HepG2 (cell line): ENCODE measurements around the gene GH2. TPM values are rescaled to one million over a fixed set of nuclear protein-coding genes. Genes with fewer than 3 reads are reported as not detected.

Experiments used
- ATAC-seq: fragments of 200-7000 bp; cut with Tn5 transposase; 3 replicates; pipeline ENCODE4 v1.9.1; 2020; ENCODE audit warnings: mild to moderate bottlenecking, moderate library complexity
- BruUV-seq: library from RNA; stranded (reverse); fragments of 400-500 nt; replicated peaks from 2 replicates; lab custom pipeline; 2021; lab: Mats Ljungman, UMichigan
- CTCF ChIA-PET: fragments of 300-600 bp; formaldehyde crosslinking; extraction: SDS; loops from one replicate; lab custom pipeline; 2021; ENCODE audit warnings: low total read pairs, inconsistent platforms, low intra/inter-chr PET ratio; lab: Yijun Ruan, JAX
- POLR2A ChIA-PET: fragments of 350-600 bp; sonication (Branson Sonifier 250); formaldehyde crosslinking; loops from one replicate; lab custom pipeline; 2020; ENCODE audit warnings: antibody characterized with exemption, inconsistent platforms; lab: Yijun Ruan, JAX
- DNase-seq: peaks from one replicate; pipeline ENCODE4 v3.0.0-alpha.2; 2015; ENCODE audit warnings: low spot score
- FAIRE-seq: peaks from 3 replicates; lab custom pipeline; 2011; peaks lifted over from hg19 to GRCh38; lab: Jason Lieb, UNC
- H2AFZ ChIP-seq: one replicate; pipeline ENCODE4 v1.6.1; 2011; ENCODE audit warnings: low read length, inconsistent platforms
- H3K27ac ChIP-seq: fragments of 300-600 bp; 3 replicates; pipeline ENCODE4 v1.8.0; 2011; ENCODE audit warnings: mixed run types, mild to moderate bottlenecking, mixed read lengths, low read length, inconsistent platforms; ENCODE audit not compliant: insufficient read depth; ENCODE audit errors: extremely low read length
- H3K27me3 ChIP-seq, 2 experiments: fragments of 200-600 bp in 1 of 2; 2 replicates in 1 of 2; 3 replicates in 1 of 2; pipeline versions ENCODE4 v1.6.0 to v1.8.0; 2011; ENCODE audit warnings: low read length in 2 of 2, mild to moderate bottlenecking in 2 of 2, moderate library complexity in 2 of 2, inconsistent platforms in 1 of 2; ENCODE audit not compliant: insufficient read depth in 2 of 2, control insufficient read depth in 1 of 2
- H3K36me3 ChIP-seq, 2 experiments: fragments of 200-600 bp in 1 of 2; replicated peaks in 1 of 2; 2 replicates in 1 of 2; 3 replicates in 1 of 2; pipeline versions ENCODE4 v1.5.1 to v1.8.0; 2011; ENCODE audit warnings: low read length in 2 of 2, inconsistent platforms in 1 of 2; ENCODE audit not compliant: insufficient read depth in 2 of 2, control insufficient read depth in 1 of 2
- H3K4me1 ChIP-seq: 2 replicates; pipeline ENCODE4 v1.5.1; 2012; ENCODE audit warnings: low read length, inconsistent platforms; ENCODE audit not compliant: insufficient read depth
- H3K4me2 ChIP-seq: 2 replicates; pipeline ENCODE4 v1.6.0; 2011; ENCODE audit warnings: low read depth, low read length, inconsistent platforms
- H3K4me3 ChIP-seq, 3 experiments: fragments of 200-600 bp in 1 of 3; sonication (generic), shearing (Covaris generic) in 1 of 3; replicated peaks in 1 of 3; 2 replicates each; pipeline ENCODE4 v1.5.1; 2011 to 2016; ENCODE audit warnings: low read length in 3 of 3, inconsistent platforms in 2 of 3, low read depth in 2 of 3, mild to moderate bottlenecking in 2 of 3, control low read depth in 1 of 3, mixed read lengths in 1 of 3; ENCODE audit not compliant: insufficient read depth in 1 of 3
- H3K79me2 ChIP-seq: one replicate; pipeline ENCODE4 v1.6.1; 2011; ENCODE audit warnings: low read length, inconsistent platforms; ENCODE audit not compliant: insufficient read depth
- H3K9ac ChIP-seq: 2 replicates; pipeline ENCODE4 v1.6.0; 2011; ENCODE audit warnings: mild to moderate bottlenecking, low read depth, low read length, inconsistent platforms; ENCODE audit not compliant: insufficient read depth
- H3K9me3 ChIP-seq: 2 replicates; pipeline ENCODE4 v1.5.1; 2012; ENCODE audit warnings: mild to moderate bottlenecking, low read length
- H4K20me1 ChIP-seq: 2 replicates; pipeline ENCODE4 v1.6.0; 2011; ENCODE audit warnings: inconsistent platforms, mild to moderate bottlenecking, low read length, moderate library complexity; ENCODE audit not compliant: insufficient read depth
- AGO2 ChIP-seq: fragments of 200-400 bp; formaldehyde crosslinking; optimal IDR thresholded peaks from 2 replicates; pipeline ENCODE3; 2017; ENCODE audit warnings: mild to moderate bottlenecking, low read depth, low read length, moderate library complexity
- CBX2 ChIP-seq, 2 experiments: fragments of 200-600 bp in 1 of 2; sonication (generic); formaldehyde crosslinking in 1 of 2; IDR thresholded peaks; 2 replicates each; pipeline versions ENCODE4 v1.7.0 to v1.8.1; 2018 to 2022; ENCODE audit warnings: low read depth in 2 of 2, low read length in 1 of 2, mild to moderate bottlenecking in 1 of 2, missing genetic modification reagents in 1 of 2
- GTF2F1 ChIP-seq: fragments of 150-350 bp; IDR thresholded peaks from 2 replicates; pipeline ENCODE4 v1.6.1; 2014; ENCODE audit warnings: low read length
- HNRNPL ChIP-seq: fragments of 200-400 bp; formaldehyde crosslinking; IDR thresholded peaks from 2 replicates; pipeline ENCODE4 v1.6.1; 2017; ENCODE audit warnings: mild to moderate bottlenecking, low read depth, low read length
- HNRNPUL1 ChIP-seq: fragments of 200-400 bp; formaldehyde crosslinking; IDR thresholded peaks from 2 replicates; pipeline ENCODE4 v1.6.1; 2017; ENCODE audit warnings: low read depth, mild to moderate bottlenecking, low read length, moderate library complexity
- KAT2B ChIP-seq: fragments of 150-350 bp; IDR thresholded peaks from 2 replicates; pipeline ENCODE4 v1.6.1; 2014; ENCODE audit warnings: low read depth, low read length, borderline replicate concordance
- POLR2G ChIP-seq: fragments of 200-400 bp; formaldehyde crosslinking; IDR thresholded peaks from 2 replicates; pipeline ENCODE4 v1.6.1; 2018; ENCODE audit warnings: mild to moderate bottlenecking, low read depth, low read length, moderate library complexity
- RBFOX2 ChIP-seq: fragments of 200-400 bp; formaldehyde crosslinking; IDR thresholded peaks from 2 replicates; pipeline ENCODE4 v1.6.1; 2017; ENCODE audit warnings: low read depth, mild to moderate bottlenecking, low read length
- YY1 ChIP-seq: IDR thresholded peaks from 2 replicates; pipeline ENCODE4 v1.6.1; 2011; ENCODE audit warnings: low read length, low read depth, moderate library complexity, mild to moderate bottlenecking; ENCODE audit not compliant: insufficient read depth, insufficient replicate concordance
- ZBTB42 ChIP-seq: sonication (generic); formaldehyde crosslinking; IDR thresholded peaks from 2 replicates; pipeline ENCODE4 v1.5.0; 2020; ENCODE audit warnings: mild to moderate bottlenecking, missing genetic modification reagents
- ZFAT ChIP-seq: sonication (generic); formaldehyde crosslinking; conservative IDR thresholded peaks from 2 replicates; pipeline ENCODE4 v1.8.1; 2023; ENCODE audit warnings: missing genetic modification reagents, inconsistent platforms
- ZFP36L2 ChIP-seq: sonication (generic); formaldehyde crosslinking; IDR thresholded peaks from 2 replicates; pipeline ENCODE4 v1.4.0; 2020; ENCODE audit warnings: missing genetic modification reagents
- ZNF552 ChIP-seq: sonication (generic); formaldehyde crosslinking; IDR thresholded peaks from 2 replicates; pipeline ENCODE4 v1.9.0; 2022; ENCODE audit warnings: missing genetic modification reagents, mild to moderate bottlenecking, borderline replicate concordance
- ZNF720 ChIP-seq: sonication (generic); formaldehyde crosslinking; IDR thresholded peaks from 2 replicates; pipeline ENCODE4 v1.4.0; 2020; ENCODE audit warnings: missing genetic modification reagents
- WGBS: methylation state at CpG from one replicate; pipeline ENCODE4 v1.1.6; 2017; ENCODE audit warnings: low lambda C conversion rate; 5-methylcytosine and 5-hydroxymethylcytosine counted together
- in situ Hi-C: cut with HindIII; loops from 2 replicates; pipeline ENCODE4 v1.10.0; 2017; ENCODE audit warnings: low pct_unique_long_range_greater_than_20kb; ENCODE audit not compliant: extremely low pct_ligation_motif_present
- intact Hi-C: fragments of 100-400 bp; cut with micrococcal nuclease; formaldehyde crosslinking; loops from one replicate; pipeline ENCODE4 v1.10.0; 2022; ENCODE audit not compliant: unreplicated experiment
- polyA plus RNA-seq, 8 experiments: library from polyadenylated mRNA; depleted of rRNA in 3 of 8; stranded (reverse) in 7 of 8; unstranded in 1 of 8; fragments of >200 nt; fragmentation: Illumina TruSeq in 4 of 8; extraction: Trizol in 4 of 8; gene quantifications; 2 replicates each; pipeline versions ENCODE4 v1.2.1 to v1.2.3, GENCODE V29; 2011 to 2016; ENCODE audit warnings: low read depth in 4 of 8, missing spikeins in 1 of 8, mixed read lengths in 1 of 8; ENCODE audit not compliant: insufficient read depth in 1 of 8
- total RNA-seq, 5 experiments: library from RNA; depleted of rRNA; stranded (reverse); fragments of >200 nt; fragmentation: Illumina TruSeq; extraction: Trizol; gene quantifications; 2 replicates each; pipeline ENCODE4 v1.2.3, GENCODE V29; 2016; ENCODE audit warnings: low read depth in 1 of 5
- TF ChIP-seq, protein P1 (sequence below): sonication (generic); formaldehyde crosslinking; IDR thresholded peaks from 2 replicates; pipeline ENCODE4 v1.5.0; 2020; ENCODE audit warnings: mild to moderate bottlenecking, missing genetic modification reagents

The GH2 gene
- total and polyA plus RNA-seq, 2 of the 13 experiments (the other 11 are each of a cell fraction or from before 2014, with no cell fraction given): not detected

DNA sequence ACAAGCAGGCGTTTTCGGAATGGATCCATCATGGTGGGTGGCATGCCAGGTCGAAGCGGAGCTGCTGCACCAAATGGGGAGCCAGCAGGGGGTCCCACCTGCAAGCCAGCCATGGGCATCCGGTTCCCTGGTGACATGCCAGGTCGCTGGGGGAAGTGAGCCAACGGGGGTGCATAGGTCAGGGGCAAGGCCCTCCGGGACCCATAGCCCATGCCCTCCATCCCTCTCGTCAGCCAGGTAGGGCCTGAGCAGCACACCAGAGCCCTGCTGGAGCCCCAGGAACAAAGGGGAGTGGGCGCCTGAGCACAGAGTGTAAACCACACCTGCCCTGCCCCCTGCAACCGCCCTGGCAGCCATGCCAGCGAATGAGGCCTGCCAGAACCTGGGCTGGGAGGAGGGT, 44.3 kb downstream of the GH2 start:
- DNase-seq: no peak
- no peak overlapping the region for H3K4me3 ChIP-seq
- ChIA-PET CTCF (no interaction called here), POLR2A (interaction anchor here (1.4 kb wide), 1 partner anchor 7 kb away, joined by 4 read pairs; no protein-coding TSS in a partner anchor)
- H3K27me3 ChIP-seq: no peaks in the 10 kb centered on the region; a peak in 1 of 5 replicates
- peaks cover 31% of the 10 kb centered on the region for H3K4me1 ChIP-seq
- H3K4me2 ChIP-seq: no peak overlapping the region
- in situ Hi-C loops (no loop called here), intact Hi-C loops (no loop called here)
- H4K20me1 ChIP-seq: peaks cover 12% of the 10 kb centered on the region; the same call in 1 of the 2 replicates
- H3K79me2 ChIP-seq: peaks cover 46% of the 10 kb centered on the region
- no peak for ATAC-seq
- peaks cover 34 to 53% of the 10 kb centered on the region in 2 experiments for H3K36me3 ChIP-seq
- H2AFZ ChIP-seq: no peak overlapping the region
- H3K27ac ChIP-seq: no peak overlapping the region
- BruUV-seq: no TSS peak
- H3K9me3 ChIP-seq: no peaks in the 10 kb centered on the region
- TF ChIP-seq HNRNPL (0 out of 2 replicates have a peak, but pooled peaks have one; percentile 37), AGO2 (peak; percentile 71), ZNF552 (CRISPR knock-in tag) (no peak), POLR2G (0 out of 2 replicates have a peak, but pooled peaks have one; percentile 20), ZNF720 (no peak), RBFOX2 (0 out of 2 replicates have a peak, but pooled peaks have one; percentile 38)
- H3K9ac ChIP-seq: no peak overlapping the region
- FAIRE-seq: no peak
- no CpG with 5 or more reads among the region's 12 CpGs for WGBS

DNA sequence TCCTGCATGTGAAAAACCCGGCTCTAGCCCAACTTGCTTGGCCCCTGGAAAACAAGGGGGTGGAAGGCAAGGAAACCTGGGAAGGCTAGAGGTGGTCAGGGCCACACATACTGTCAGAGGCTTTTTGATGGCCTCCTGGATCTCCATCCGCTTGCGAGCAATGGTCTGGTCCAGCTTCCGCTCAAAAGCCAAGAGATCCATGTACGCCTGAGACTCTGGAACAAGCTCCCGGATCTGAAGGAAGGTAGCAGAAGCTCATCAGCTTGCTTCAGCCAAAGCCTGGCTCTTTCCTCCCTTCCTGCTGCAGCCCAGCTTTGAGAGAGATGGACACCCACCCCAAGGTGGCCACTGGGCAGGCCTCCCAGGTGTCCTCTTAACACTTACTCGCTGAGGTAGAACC, 44.9 kb downstream of the GH2 start:
- ATAC-seq (no peak), DNase-seq (no peak), FAIRE-seq (no peak)
- in situ Hi-C loops: no loop called here
- Histone ChIP-seq H2AFZ (no peak overlapping the region), H3K9me3 (no peaks in the 10 kb centered on the region), H3K4me3 (no peak overlapping the region), H3K27me3 (no peaks in the 10 kb centered on the region; a peak in 1 of 5 replicates), H3K4me1 (peaks cover 31% of the 10 kb centered on the region), H3K4me2 (no peak overlapping the region), H4K20me1 (peaks cover 12% of the 10 kb centered on the region; the same call in 1 of the 2 replicates), H3K36me3 (peaks cover 40 to 59% of the 10 kb centered on the region in 2 experiments), H3K79me2 (peaks cover 43% of the 10 kb centered on the region), H3K9ac (no peak overlapping the region), H3K27ac (no peak overlapping the region)
- TF ChIP-seq, protein P1, sequence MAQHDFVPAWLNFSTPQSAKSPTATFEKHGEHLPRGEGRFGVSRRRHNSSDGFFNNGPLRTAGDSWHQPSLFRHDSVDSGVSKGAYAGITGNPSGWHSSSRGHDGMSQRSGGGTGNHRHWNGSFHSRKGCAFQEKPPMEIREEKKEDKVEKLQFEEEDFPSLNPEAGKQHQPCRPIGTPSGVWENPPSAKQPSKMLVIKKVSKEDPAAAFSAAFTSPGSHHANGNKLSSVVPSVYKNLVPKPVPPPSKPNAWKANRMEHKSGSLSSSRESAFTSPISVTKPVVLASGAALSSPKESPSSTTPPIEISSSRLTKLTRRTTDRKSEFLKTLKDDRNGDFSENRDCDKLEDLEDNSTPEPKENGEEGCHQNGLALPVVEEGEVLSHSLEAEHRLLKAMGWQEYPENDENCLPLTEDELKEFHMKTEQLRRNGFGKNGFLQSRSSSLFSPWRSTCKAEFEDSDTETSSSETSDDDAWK: no peak
- no peak for TF ChIP-seq ZFAT (CRISPR knock-in tag)
- TF ChIP-seq ZFP36L2 (CRISPR knock-in tag): no peak
- TF ChIP-seq HNRNPUL1: no peak
- no peak for TF ChIP-seq CBX2 (IDR thresholded peaks at IDR 0.05; ENCODE audit: low read depth, low read length)
- no peak for TF ChIP-seq CBX2 (CRISPR knock-in tag; IDR thresholded peaks at IDR 0.05; ENCODE audit: low read depth)
- no peak for TF ChIP-seq KAT2B
- TF ChIP-seq GTF2F1: no peak
- no peak for TF ChIP-seq YY1
- TF ChIP-seq ZBTB42: no peak
- CTCF ChIA-PET: no interaction called here
- no TSS peak for BruUV-seq
- intact Hi-C loops: no loop called here
- 94% methylated on average over 7 of the region's 7 CpGs for WGBS
- POLR2A ChIA-PET: no interaction called here
